ENCODE measurements around the gene BMP8A.

Gene BMP8A

DNA sequence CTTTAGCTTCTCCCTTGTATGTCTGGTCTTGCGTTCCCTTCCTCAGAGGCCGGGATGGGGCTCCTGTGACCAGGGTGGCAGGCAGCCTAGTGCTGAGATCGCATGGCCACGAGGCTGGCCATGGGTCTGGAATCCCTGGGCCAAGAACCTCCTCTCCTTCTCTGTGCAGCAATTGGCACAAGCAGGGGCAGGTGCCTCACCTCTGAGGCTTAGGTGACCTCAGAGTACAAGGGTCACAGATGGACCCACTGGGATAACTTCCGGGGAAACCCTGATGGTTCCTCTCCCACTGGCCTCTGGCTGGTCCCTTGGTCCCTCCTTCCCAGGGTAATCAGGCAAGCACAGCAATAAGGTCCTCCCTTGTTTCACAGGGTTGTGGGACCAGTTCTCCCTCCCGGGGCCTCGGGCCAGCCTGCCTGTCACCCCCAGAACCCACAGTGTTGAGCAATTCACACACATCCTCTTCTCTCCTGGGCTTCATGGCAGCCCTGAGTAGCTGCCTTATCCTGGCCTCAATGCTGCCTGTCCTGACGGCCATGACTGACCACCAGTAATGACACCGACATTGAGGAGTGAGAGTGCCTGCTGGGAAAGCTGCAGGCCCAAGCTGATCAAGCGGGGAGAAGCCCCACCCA, 38.6 kb downstream of the BMP8A start:
- TF ChIP-seq, protein P1, sequence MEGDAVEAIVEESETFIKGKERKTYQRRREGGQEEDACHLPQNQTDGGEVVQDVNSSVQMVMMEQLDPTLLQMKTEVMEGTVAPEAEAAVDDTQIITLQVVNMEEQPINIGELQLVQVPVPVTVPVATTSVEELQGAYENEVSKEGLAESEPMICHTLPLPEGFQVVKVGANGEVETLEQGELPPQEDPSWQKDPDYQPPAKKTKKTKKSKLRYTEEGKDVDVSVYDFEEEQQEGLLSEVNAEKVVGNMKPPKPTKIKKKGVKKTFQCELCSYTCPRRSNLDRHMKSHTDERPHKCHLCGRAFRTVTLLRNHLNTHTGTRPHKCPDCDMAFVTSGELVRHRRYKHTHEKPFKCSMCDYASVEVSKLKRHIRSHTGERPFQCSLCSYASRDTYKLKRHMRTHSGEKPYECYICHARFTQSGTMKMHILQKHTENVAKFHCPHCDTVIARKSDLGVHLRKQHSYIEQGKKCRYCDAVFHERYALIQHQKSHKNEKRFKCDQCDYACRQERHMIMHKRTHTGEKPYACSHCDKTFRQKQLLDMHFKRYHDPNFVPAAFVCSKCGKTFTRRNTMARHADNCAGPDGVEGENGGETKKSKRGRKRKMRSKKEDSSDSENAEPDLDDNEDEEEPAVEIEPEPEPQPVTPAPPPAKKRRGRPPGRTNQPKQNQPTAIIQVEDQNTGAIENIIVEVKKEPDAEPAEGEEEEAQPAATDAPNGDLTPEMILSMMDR (IDR thresholded peaks at IDR 0.05; ENCODE audit: low read depth, low read length), result no peak
- TF ChIP-seq EZH2phosphoT487 (IDR thresholded peaks at IDR 0.05; ENCODE audit: low read depth), result no peak
- H3K27ac ChIP-seq (ENCODE audit: low read length), result no peak overlapping the region
- H3K4me1 ChIP-seq (ENCODE audit: low read length), result peaks cover 15% of the 10 kb centered on the region
- no peak overlapping the region for H3K4me2 ChIP-seq (ENCODE audit: low read length)
- no peaks in the 10 kb centered on the region for H3K9me3 ChIP-seq (ENCODE audit: insufficient read depth, low read length)
- H2AFZ ChIP-seq (ENCODE audit: low read depth, low read length), result no peak overlapping the region
- no peak overlapping the region for H3K9ac ChIP-seq (ENCODE audit: low read length)
- H3K4me3 ChIP-seq (ENCODE audit: low read length), result no peak overlapping the region
- no peaks in the 10 kb centered on the region for H3K27me3 ChIP-seq (ENCODE audit: low read depth, low read length)
- H4K20me1 ChIP-seq (ENCODE audit: insufficient read depth, low read length), result no peaks in the 10 kb centered on the region
- H3K79me2 ChIP-seq (ENCODE audit: low read length), result no peaks in the 10 kb centered on the region
- no peaks in the 10 kb centered on the region for H3K36me3 ChIP-seq (replicated peaks; ENCODE audit: low read depth, low read length)

DNA sequence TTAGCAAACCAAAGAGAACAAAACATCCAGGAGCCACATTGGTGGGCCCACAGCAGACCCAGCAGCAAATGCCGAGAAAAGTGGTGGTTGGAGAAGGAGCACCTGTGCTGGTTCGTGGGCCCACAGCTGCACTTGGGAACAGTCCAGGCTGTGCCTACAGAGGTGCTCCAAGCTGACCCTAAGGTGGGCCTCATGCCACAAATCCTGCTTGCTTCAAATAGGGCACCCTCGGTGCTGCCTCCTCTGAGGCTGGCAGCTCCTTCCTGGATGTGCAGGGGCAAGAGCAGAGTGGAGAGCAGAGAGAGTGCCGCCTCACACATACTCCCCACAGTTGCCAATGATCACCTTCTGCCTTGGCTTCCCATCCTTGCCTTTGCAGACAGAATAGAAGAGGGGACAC, 40.1 kb downstream of the BMP8A start:
- no peak overlapping the region for H2AFZ ChIP-seq (ENCODE audit: low read depth, low read length)
- no peak overlapping the region for H3K27ac ChIP-seq (ENCODE audit: low read length)
- no peaks in the 10 kb centered on the region for H3K36me3 ChIP-seq (replicated peaks; ENCODE audit: low read depth, low read length)

DNA sequence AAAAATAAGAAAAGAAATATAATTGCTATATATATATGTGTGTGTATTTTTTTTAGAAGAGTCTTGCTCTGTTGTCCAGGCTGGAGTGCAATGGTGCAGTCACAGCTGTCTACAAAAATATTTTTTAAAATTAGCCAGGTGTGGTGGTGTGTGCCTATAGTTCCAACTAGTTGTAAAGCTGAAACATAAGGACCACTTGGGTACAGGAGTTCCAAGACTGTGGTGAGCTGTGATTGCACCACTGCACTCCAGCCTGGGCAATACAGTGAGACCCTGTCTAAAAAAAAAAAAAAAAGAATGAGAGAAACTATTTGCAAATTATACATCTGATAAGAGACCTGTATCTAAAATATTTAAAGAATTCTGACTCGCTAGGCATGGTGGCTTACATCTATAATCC, 42.0 kb downstream of the BMP8A start:
- H4K20me1 ChIP-seq (ENCODE audit: insufficient read depth, low read length), result no peaks in the 10 kb centered on the region
- no peak for TF ChIP-seq EZH2phosphoT487 (IDR thresholded peaks at IDR 0.05; ENCODE audit: low read depth)
- H3K27ac ChIP-seq (ENCODE audit: low read length), result no peak overlapping the region
- H3K9me3 ChIP-seq (ENCODE audit: insufficient read depth, low read length), result no peaks in the 10 kb centered on the region
- H3K4me3 ChIP-seq (ENCODE audit: low read length), result no peak overlapping the region
- no peak overlapping the region for H2AFZ ChIP-seq (ENCODE audit: low read depth, low read length)
- no peaks in the 10 kb centered on the region for H3K27me3 ChIP-seq (ENCODE audit: low read depth, low read length)
- H3K36me3 ChIP-seq (replicated peaks; ENCODE audit: low read depth, low read length), result peaks cover under 1% of the 10 kb centered on the region
- no peaks in the 10 kb centered on the region for H3K79me2 ChIP-seq (ENCODE audit: low read length)
- no peak overlapping the region for H3K4me2 ChIP-seq (ENCODE audit: low read length)
- H3K9ac ChIP-seq (ENCODE audit: low read length), result no peak overlapping the region
- no peaks in the 10 kb centered on the region for H3K4me1 ChIP-seq (ENCODE audit: low read length)

More for the DNA sequence above, 40.1 kb downstream of the BMP8A start:
- H4K20me1 ChIP-seq (ENCODE audit: insufficient read depth, low read length), result no peaks in the 10 kb centered on the region
- H3K4me1 ChIP-seq (ENCODE audit: low read length), result peaks cover under 1% of the 10 kb centered on the region; the same call in 1 of the 2 replicates
- no peaks in the 10 kb centered on the region for H3K9me3 ChIP-seq (ENCODE audit: insufficient read depth, low read length)
- H3K4me2 ChIP-seq (ENCODE audit: low read length), result no peak overlapping the region
- no peak for TF ChIP-seq EZH2phosphoT487 (IDR thresholded peaks at IDR 0.05; ENCODE audit: low read depth)
- TF ChIP-seq, protein P1 (IDR thresholded peaks at IDR 0.05; ENCODE audit: low read depth, low read length), result no peak
- no peak overlapping the region for H3K9ac ChIP-seq (ENCODE audit: low read length)
- no peaks in the 10 kb centered on the region for H3K27me3 ChIP-seq (ENCODE audit: low read depth, low read length)
- no peaks in the 10 kb centered on the region for H3K79me2 ChIP-seq (ENCODE audit: low read length)
- no peak overlapping the region for H3K4me3 ChIP-seq (ENCODE audit: low read length)

DNA sequence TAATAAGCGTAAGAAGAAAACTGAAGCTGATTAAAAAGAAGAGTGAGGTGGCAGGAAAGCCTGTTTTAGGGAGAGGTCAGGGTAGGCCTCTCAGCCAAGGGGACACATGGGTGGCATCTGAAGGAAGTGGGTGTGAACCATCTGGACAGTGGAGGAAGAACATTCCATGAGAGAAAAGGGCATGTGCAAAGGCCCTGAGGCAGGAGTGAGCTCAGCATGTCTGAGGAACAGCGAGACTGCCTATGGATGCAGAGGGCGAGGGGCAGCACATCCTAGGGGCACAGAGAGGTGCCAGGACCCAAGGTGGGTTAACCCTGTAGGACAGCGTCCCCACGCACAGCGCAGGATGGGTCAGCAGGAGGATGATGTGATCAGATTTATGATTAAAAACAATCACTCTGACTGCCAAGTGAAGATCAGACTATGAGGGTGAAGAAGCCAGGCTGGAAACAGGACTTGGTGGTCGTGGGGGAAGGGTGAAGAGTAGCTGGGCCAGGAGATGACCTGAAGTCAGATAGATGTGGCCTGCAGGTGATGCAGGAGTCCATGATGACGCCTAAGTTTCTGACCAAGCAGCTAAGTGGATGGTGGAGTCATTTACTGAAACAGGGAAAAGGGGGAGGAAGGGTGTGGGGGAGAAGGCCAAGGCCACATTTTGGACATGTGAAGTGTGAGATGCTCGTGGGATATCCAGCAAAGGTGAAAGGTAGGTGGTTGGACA, 47.3 kb downstream of the BMP8A start:
- Histone ChIP-seq H3K4me2 (ENCODE audit: low read length) (peak overlapping the region; percentile 22), H4K20me1 (ENCODE audit: insufficient read depth, low read length) (no peaks in the 10 kb centered on the region), H3K36me3 (replicated peaks; ENCODE audit: low read depth, low read length) (peaks cover 2% of the 10 kb centered on the region), H3K9me3 (ENCODE audit: insufficient read depth, low read length) (no peaks in the 10 kb centered on the region), H2AFZ (ENCODE audit: low read depth, low read length) (no peak overlapping the region), H3K9ac (ENCODE audit: low read length) (no peak overlapping the region), H3K79me2 (ENCODE audit: low read length) (no peaks in the 10 kb centered on the region), H3K27me3 (ENCODE audit: low read depth, low read length) (no peaks in the 10 kb centered on the region), H3K4me3 (ENCODE audit: low read length) (no peak overlapping the region), H3K27ac (ENCODE audit: low read length) (no peak overlapping the region), H3K4me1 (ENCODE audit: low read length) (peaks cover 10% of the 10 kb centered on the region)
- no peak for TF ChIP-seq EZH2phosphoT487 (IDR thresholded peaks at IDR 0.05; ENCODE audit: low read depth)

DNA sequence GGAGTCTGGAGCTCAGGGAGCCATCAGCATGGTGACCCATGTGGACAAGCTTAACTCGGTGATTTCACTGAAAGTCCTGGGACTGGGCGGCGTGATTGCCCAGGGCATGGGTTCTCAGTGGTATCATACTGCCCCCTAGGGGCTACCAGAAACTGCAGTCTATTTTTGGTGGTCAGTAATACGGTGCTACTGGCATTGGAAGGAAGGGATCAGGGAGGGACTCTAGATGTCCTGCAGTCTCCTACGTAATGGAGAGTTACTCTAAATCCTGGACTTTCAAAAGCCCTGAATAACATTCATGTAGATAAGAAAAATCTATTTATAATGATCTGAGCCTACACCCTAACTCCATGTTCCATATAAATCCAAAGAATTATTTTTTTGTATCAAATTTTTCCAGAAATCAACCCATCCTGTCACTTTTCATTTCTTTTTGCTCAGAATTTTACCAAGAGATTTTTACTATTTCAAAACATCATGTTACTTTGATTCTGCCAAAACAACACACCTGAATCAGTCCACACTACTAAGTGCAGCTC, 47.9 kb downstream of the BMP8A start:
- Histone ChIP-seq H3K27ac (ENCODE audit: low read length) (no peak overlapping the region), H3K27me3 (ENCODE audit: low read depth, low read length) (no peaks in the 10 kb centered on the region), H2AFZ (ENCODE audit: low read depth, low read length) (no peak overlapping the region), H3K36me3 (replicated peaks; ENCODE audit: low read depth, low read length) (peaks cover 2% of the 10 kb centered on the region), H3K4me1 (ENCODE audit: low read length) (peaks cover 10% of the 10 kb centered on the region), H3K4me2 (ENCODE audit: low read length) (peak overlapping the region; percentile 22), H3K79me2 (ENCODE audit: low read length) (no peaks in the 10 kb centered on the region), H3K9me3 (ENCODE audit: insufficient read depth, low read length) (no peaks in the 10 kb centered on the region), H4K20me1 (ENCODE audit: insufficient read depth, low read length) (no peaks in the 10 kb centered on the region), H3K9ac (ENCODE audit: low read length) (no peak overlapping the region), H3K4me3 (ENCODE audit: low read length) (no peak overlapping the region)
- TF ChIP-seq, protein P1 (IDR thresholded peaks at IDR 0.05; ENCODE audit: low read depth, low read length), result peak; percentile 78
- no peak for TF ChIP-seq EZH2phosphoT487 (IDR thresholded peaks at IDR 0.05; ENCODE audit: low read depth)

Data from OCI-LY3 (cell line).